ENCODE results near the gene KDM7A.

Gene KDM7A

GRCh38 chr7:140081774-140082425 is 94.9 kb downstream of the KDM7A start:
- no peak for DNase-seq

- DNase-seq = no peak
Observed at GRCh38 chr7:140080919-140081318, 95.9 kb downstream of the KDM7A start.

- no peak for DNase-seq
Observed at GRCh38 chr7:140079121-140079536, 97.7 kb downstream of the KDM7A start.

GRCh38 chr7:140078392-140078791 is 98.4 kb downstream of the KDM7A start:
- DNase-seq = no peak

- no peak for DNase-seq
Observed at GRCh38 chr7:140074780-140075179, 102.0 kb downstream of the KDM7A start.

GRCh38 chr7:140070546-140070945 is 106.2 kb downstream of the KDM7A start:
- DNase-seq = no peak

GRCh38 chr7:140069298-140069949 is 107.4 kb downstream of the KDM7A start:
- no peak for DNase-seq

GRCh38 chr7:140068033-140068432 is 108.8 kb downstream of the KDM7A start:
- no peak for DNase-seq

DNA sequence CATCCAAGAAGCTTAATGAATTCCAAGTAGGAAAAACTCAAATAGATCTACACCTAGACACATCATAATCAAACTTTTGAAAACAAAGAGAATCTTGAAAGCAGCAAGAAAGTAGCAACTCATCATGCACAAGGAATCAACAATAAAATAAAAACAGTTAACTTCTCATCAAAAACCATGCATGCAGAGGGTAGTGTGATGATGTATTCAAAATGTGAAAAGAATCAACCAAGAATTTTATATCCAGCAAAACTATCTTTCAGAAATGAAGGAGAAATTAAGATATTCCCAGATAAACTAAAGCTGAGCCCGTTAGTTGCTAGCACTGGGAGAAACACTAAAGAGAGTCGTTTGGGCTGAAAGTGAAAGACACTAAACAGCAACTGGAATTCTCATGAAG is 109.7 kb downstream of the KDM7A start:
- DNase-seq = no peak

DNA sequence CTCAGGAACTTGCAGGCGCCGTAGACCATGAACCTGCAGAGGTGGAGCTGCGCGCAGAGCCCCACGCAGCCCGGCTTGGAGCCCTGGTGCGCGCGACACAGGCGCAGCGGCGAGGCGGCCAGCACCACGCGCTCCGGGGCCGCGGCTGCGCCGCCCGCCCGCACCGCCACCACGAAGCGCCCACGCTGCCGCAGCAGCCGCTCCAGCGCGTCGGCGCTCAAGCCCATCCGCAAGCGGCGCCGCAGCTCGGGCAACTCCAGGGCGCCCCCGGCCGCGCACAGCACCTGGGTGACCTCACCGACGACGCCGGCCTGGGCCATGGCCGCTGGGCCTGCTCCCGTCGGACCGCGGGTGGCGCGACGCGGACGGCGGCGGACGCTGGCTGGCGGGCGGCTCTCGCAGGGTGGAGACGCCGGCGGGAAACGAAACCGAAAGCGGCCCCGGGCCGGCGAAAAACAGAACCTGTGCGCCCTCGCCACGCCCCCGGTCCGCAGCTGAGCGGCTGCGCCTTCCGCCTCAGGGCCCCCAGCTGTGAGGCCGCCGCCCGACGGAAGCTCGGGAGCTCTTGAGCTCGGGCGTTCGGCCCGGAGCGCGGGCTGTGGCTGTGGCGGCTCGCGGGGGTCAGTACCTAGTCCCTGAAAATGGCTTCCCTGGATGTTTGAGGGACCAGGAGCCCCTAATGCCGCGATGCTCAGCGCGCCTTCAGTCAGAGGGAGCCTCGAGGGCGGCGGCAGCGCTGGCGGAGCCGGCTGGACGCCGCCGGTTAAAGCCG is 114.1 kb downstream of the KDM7A start, which contains the start of gene PARP12:
PARP12 (minus strand) TSS at position 424 of the 772 bp plus-strand sequence; CDS start at position 320, 104 bp downstream.
- DNase-seq = peak; percentile 92

DNA sequence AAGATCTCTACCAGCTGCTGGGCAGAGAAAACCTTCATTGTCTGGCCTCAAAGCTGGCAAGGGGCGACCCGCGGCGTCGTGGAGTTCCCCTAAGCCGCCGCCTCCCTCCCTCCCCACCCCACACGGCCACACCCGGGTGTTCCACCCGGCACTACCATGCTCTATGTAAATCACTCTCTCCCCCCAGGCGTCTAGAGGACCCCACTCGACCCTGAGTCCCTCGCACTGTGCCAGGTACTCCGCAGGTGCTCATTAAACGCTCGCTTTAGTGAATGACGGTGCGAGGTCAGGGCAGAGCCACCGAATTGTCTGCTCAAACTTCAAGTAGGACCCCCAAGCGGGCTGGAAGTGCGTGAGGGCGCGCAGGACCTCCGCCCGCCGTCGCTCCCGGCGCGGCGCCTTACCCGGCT is 114.7 kb downstream of the KDM7A start:
- peak; percentile 45 for DNase-seq

GRCh38 chr7:140061607-140061930 is 115.2 kb downstream of the KDM7A start:
- DNase-seq = no peak

DNA sequence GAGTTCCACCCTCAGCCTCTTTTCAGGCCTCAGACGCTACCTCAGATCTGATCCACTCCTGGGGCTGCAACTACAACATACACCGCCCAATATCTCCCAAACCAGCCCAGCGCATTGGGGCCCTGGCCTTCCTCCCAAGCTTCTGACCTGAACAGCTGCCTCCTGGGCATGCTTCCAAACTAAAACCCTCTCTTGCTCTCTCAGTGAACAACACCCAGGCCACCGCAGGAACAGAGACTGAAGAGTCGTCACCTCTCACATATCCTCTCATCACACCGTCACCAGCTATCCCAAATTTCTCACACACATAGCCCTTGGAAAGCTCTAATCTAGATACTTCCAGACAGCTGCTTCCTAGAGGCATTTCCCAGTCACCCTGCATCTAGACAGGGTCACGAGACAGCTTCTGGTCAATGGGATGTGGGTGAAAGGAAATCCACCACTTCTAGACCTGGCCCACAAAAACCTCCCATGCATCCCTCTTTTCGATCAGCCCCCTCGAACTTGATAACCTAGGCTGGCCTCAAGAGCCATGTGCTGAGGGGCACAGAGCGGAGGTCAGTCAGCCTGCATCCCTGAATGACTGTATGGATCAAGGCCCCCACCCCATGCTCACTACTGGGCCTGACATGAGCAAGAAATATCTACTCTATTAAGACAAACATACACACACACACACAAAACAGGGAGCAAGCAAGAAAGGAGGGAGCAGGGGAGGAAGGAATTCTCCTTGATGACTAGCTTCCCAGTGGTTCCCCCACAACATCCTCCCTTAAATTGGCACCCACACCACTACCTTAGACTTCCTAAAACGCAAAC is 115.8 kb downstream of the KDM7A start:
- DNase-seq = no peak

DNA sequence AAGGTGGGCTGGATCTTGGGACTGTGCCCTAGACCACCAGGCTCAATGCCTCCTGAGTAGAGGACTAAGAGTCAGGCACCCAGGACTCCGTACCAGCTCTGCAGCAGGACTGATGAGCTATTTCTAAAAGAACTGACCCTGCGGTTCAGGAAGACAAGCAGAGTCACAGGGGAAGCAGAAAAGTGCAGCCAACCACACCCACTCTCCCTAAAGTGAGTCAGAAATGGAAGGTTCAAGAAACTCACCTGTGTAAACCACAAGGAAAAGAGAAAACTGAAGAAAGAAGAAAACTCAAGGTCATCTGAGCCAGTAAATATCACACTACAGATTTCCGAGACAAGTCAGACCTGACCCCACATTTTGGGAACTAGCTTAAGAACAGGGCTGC is 116.5 kb downstream of the KDM7A start:
- no peak for DNase-seq

GRCh38 chr7:140059273-140060242 is 117.2 kb downstream of the KDM7A start:
- peak; percentile 67 for DNase-seq

- DNase-seq = no peak
Observed at GRCh38 chr7:140058517-140058916, 118.3 kb downstream of the KDM7A start.

DNA sequence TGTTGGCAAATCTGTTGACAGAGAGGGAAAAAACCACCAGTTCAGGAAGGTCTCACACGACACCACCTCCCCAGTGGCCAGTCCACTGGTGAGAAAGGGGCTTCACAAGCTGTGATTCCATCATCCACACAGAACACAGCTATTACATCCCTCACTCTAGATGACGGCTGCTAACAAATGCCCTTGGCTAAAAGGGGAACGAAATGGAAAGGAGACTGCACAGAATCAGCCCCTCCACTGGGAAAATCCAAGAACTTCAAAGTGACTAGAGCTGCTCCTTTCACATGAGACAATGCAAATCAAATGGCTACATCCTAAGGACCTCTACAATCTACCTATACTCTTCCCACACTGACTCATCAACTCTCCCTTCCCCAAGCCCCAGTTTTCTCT is 119.6 kb downstream of the KDM7A start:
- DNase-seq = no peak

DNA sequence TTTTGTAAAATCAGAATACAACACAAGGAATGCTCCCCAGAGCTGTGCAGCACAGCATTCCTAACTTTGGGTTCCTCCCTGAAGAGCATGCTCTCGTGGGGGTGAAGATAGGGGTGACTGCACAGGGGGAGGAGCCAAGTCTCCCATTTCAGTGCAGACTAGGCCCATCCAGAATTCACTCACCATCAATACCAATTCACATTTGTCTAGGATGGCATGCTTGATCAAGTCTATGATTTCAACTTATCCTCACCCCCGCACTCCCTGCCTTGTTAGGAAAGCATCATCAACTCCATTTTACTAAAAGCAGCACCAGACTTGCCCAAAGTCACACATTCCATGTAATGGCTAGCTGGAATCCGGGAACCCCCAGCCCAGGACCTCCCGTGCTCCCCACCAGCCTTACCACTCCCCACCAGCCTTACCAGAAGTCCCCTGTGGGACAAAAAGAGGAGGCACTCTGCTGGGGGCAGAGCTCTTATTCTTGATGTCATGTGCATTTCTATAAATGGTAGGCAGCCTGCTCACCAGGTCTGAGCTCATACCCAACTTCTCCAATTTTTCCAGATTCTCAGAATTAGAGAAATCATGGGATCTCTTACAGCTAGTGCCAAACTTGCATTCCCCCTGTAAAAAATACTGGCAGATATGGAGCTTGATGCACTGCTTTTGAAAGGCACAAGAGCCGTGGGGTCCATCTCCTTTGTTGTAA is 120.2 kb downstream of the KDM7A start:
- no peak for DNase-seq

DNA sequence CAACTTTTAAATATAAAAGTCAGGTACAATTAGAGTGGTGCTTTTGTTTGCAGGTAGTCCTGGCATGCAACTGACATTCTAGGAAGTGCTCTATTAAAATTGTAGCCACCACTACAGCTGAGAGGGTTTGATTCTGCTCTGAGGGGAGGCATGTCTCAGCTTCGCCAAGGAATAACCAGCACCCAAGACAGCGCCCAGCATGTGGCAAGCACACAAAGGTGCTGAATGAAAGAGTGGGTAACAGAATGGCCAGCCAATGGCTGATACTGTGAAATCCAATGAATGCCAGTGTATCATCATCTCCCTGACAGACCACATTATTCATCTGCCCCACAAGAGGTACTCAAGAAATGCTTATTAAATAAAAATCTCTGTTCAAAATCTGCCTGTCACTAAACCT is 121.0 kb downstream of the KDM7A start:
- DNase-seq = no peak

GRCh38 chr7:140054751-140055150 is 122.0 kb downstream of the KDM7A start:
- DNase-seq = no peak

- DNase-seq = no peak
Observed at GRCh38 chr7:140053812-140054539, 122.8 kb downstream of the KDM7A start.
